ENCODE measurements around the gene GPR55. TPM values are rescaled to one million over a fixed set of nuclear protein-coding genes. Genes with fewer than 3 reads are reported as not detected.

GPR55 gene
- total and polyA plus RNA-seq, 8 donors: 0.13 to 0.37 (median 0.19) TPM; not detected in 5

DNA sequence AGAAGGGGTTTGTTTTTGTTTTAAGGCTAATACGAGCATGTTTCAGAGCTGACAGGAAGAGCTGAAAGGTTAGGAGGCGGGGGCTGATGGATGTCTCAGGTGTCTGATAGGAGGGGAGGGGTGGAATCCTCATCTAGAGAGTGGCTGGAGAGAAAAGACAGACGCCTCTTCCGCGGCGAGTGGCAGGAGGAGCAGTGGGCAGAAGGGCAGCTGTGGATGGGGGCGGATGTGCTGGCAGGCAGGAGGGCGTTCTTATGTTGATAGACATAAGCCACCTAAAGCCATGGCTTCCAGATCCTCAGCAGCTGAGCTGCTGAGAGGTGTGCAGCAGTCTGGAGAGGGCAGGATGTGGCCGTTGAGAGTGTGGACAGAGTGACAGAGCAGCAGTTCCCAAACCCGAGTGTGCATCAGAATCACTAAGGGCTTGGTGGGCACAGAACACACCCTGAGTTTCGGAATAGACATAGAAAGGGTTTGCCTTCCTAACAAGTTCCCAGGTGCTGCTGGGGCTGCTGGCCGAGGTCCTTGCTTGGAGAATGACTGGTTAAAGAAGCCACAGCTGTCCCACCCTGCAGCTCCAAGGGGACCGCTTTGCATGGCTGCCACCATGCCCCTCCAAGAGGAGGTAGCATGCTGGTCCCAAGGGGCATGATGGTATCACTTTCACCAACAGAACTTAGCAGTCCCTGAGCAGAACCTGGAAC, 63.3 kb downstream of the GPR55 start:
- intact Hi-C loops (cut with DNase I; ENCODE audit: low total_unique reads): no loop called here
- Histone ChIP-seq H3K9me3 (no peaks in the 10 kb centered on the region), H3K36me3 (no peaks in the 10 kb centered on the region), H3K4me1 (peaks cover 16 to 25% (median 24%) of the 10 kb centered on the region in 4 donors), H3K27me3 (peaks cover 0 to 25% (median 5%) of the 10 kb centered on the region in 3 donors), H3K4me3 (no peak overlapping the region), H3K27ac (no peak overlapping the region)
- 34 to 53% (median 45%) methylated on average over 13 of the region's 13 CpGs for WGBS, 5 donors
- peak in 1 of 2 donors; percentile 33 for DNase-seq
- no peak for TF ChIP-seq CTCF (IDR thresholded peaks at IDR 0.05)
- TF ChIP-seq EP300 (IDR thresholded peaks at IDR 0.05): no peak
- TF ChIP-seq POLR2AphosphoS5 (IDR thresholded peaks at IDR 0.05): no peak
- no peak for TF ChIP-seq POLR2A (IDR thresholded peaks at IDR 0.05)

Other genes starting within 250 kb of the GPR55 start
- 100 to 1,000 TPM in 1 of 5 donors, 10 to 100 TPM in 4; 83.9 to 126 (median 86.9) TPM for gene CAB39, start 212.4 kb downstream of the GPR55 start, total RNA-seq
- 10 to 100 TPM; 21.8 to 56.4 (median 36.9) TPM for gene CAB39, start 212.4 kb downstream of the GPR55 start, polyA plus RNA-seq
- gene ITM2C, start 60.3 kb downstream of the GPR55 start, total RNA-seq: 1,000 to 10,000 TPM in 1 of 5 donors, 100 to 1,000 TPM in 2, 10 to 100 TPM in 2; 35.6 to 1,030 (median 105) TPM
- 10 to 100 TPM; 26.9 to 40.8 (median 32.2) TPM for gene ITM2C, start 60.3 kb downstream of the GPR55 start, polyA plus RNA-seq
- gene SPATA3, start 70.9 kb upstream of the GPR55 start, total RNA-seq: not detected
- gene SPATA3, start 70.9 kb upstream of the GPR55 start, polyA plus RNA-seq: not detected
- 10 to 100 TPM in 1 of 5 donors, 1 to 10 TPM in 3, not detected in 1; 4.0 to 41.4 (median 7.2) TPM for gene C2orf72, start 112.3 kb upstream of the GPR55 start, total RNA-seq
- gene C2orf72, start 112.3 kb upstream of the GPR55 start, polyA plus RNA-seq: 1 to 10 TPM; 3.3 to 7.6 (median 7.3) TPM
- gene PSMD1, start 131.6 kb upstream of the GPR55 start, total RNA-seq: 10 to 100 TPM; 34.6 to 96.4 (median 43.8) TPM
- gene PSMD1, start 131.6 kb upstream of the GPR55 start, polyA plus RNA-seq: 10 to 100 TPM; 31.9 to 50.7 (median 47.4) TPM
- 10 to 100 TPM in 1 of 5 donors, 1 to 10 TPM in 2, under 1 TPM in 1, not detected in 1; 0.89 to 32.1 (median 4.7) TPM for gene HTR2B, start 199.8 kb upstream of the GPR55 start, total RNA-seq
- under 1 TPM in 1 of 3 donors, not detected in 2; 0.35 TPM for gene HTR2B, start 199.8 kb upstream of the GPR55 start, polyA plus RNA-seq

All from stomach (tissue), 9 donors.